H9 (cell line): ENCODE results near the gene UBE4B. TPM values are rescaled to one million over a fixed set of nuclear protein-coding genes. Genes with fewer than 3 reads are reported as not detected.
A peak's percentile ranks its signal among the peaks of the same experiment; 100 is the strongest.

Source experiments
- DNase-seq: peaks from one replicate; pipeline ENCODE4 v3.0.0-alpha.2; 2017
- H2AFZ ChIP-seq: one replicate; pipeline ENCODE4 v1.6.1; 2013; ENCODE audit warnings: mild to moderate bottlenecking, low read length, control low read depth, moderate library complexity
- H2AK5ac ChIP-seq: 2 replicates; pipeline ENCODE4 v1.6.1; 2013; ENCODE audit warnings: low read length, control low read depth, mixed read lengths; ENCODE audit not compliant: insufficient read length
- H2BK120ac ChIP-seq: one replicate; pipeline ENCODE4 v1.6.1; 2013; ENCODE audit warnings: low read depth, mild to moderate bottlenecking, low read length, control low read depth, inconsistent platforms; ENCODE audit not compliant: poor library complexity, severe bottlenecking
- H2BK12ac ChIP-seq: 2 replicates; pipeline ENCODE4 v1.6.1; 2013; ENCODE audit warnings: low read length, control low read depth, mixed read lengths, low read depth; ENCODE audit not compliant: insufficient read length
- H2BK15ac ChIP-seq: 2 replicates; pipeline ENCODE4 v1.6.1; 2013; ENCODE audit warnings: low read depth, low read length, control low read depth
- H2BK20ac ChIP-seq: one replicate; pipeline ENCODE4 v1.6.1; 2013; ENCODE audit warnings: low read depth, mild to moderate bottlenecking, low read length, control low read depth, inconsistent platforms; ENCODE audit not compliant: poor library complexity, severe bottlenecking
- H2BK5ac ChIP-seq: 2 replicates; pipeline ENCODE4 v1.6.1; 2013; ENCODE audit warnings: low read length, control low read depth, mixed read lengths; ENCODE audit not compliant: insufficient read length
- H3K14ac ChIP-seq: 2 replicates; pipeline ENCODE4 v1.6.1; 2013; ENCODE audit warnings: low read length, control low read depth; ENCODE audit not compliant: insufficient read depth
- H3K18ac ChIP-seq: 2 replicates; pipeline ENCODE4 v1.6.1; 2013; ENCODE audit warnings: low read depth, mild to moderate bottlenecking, mixed read lengths, low read length, control low read depth; ENCODE audit not compliant: insufficient read length
- H3K23ac ChIP-seq: 2 replicates; pipeline ENCODE4 v1.6.1; 2013; ENCODE audit warnings: low read length, control low read depth, mixed read lengths, low read depth; ENCODE audit not compliant: insufficient read length
- H3K23me2 ChIP-seq: 2 replicates; pipeline ENCODE4 v1.6.1; 2013; ENCODE audit warnings: low read depth, mild to moderate bottlenecking, mixed read lengths, low read length, control low read depth; ENCODE audit not compliant: insufficient read length, poor library complexity, severe bottlenecking
- H3K27ac ChIP-seq: 2 replicates; pipeline ENCODE4 v1.5.1; 2013; ENCODE audit warnings: low read length, control low read depth, mixed read lengths, low read depth; ENCODE audit not compliant: insufficient read length
- H3K27me3 ChIP-seq: 2 replicates; pipeline ENCODE4 v1.6.1; 2013; ENCODE audit warnings: low read length, control low read depth, inconsistent platforms; ENCODE audit not compliant: insufficient read depth
- H3K4ac ChIP-seq: 2 replicates; pipeline ENCODE4 v1.6.1; 2013; ENCODE audit warnings: low read depth, mild to moderate bottlenecking, control low read depth, inconsistent platforms, low read length, moderate library complexity
- H3K4me1 ChIP-seq: 2 replicates; pipeline ENCODE4 v1.6.1; 2013; ENCODE audit warnings: low read length, control low read depth, inconsistent platforms; ENCODE audit not compliant: insufficient read depth
- H3K4me2 ChIP-seq: 2 replicates; pipeline ENCODE4 v1.6.1; 2013; ENCODE audit warnings: low read length, control low read depth, mixed read lengths; ENCODE audit not compliant: insufficient read length, insufficient read depth
- H3K56ac ChIP-seq: 2 replicates; pipeline ENCODE4 v1.6.1; 2013; ENCODE audit warnings: low read depth, mild to moderate bottlenecking, mixed read lengths, low read length, control low read depth; ENCODE audit not compliant: insufficient read length
- H3K79me1 ChIP-seq: 2 replicates; pipeline ENCODE4 v1.6.1; 2013; ENCODE audit warnings: low read depth, mild to moderate bottlenecking, moderate library complexity, low read length, control low read depth, inconsistent platforms; ENCODE audit not compliant: insufficient read depth, poor library complexity, severe bottlenecking
- H3K79me2 ChIP-seq: 2 replicates; pipeline ENCODE4 v1.6.1; 2013; ENCODE audit warnings: low read length, control low read depth, inconsistent platforms; ENCODE audit not compliant: insufficient read depth
- H3K9ac ChIP-seq: 2 replicates; pipeline ENCODE4 v1.6.1; 2013; ENCODE audit warnings: low read length, control low read depth, mixed read lengths; ENCODE audit not compliant: insufficient read length; ENCODE audit errors: extremely low read depth
- H3K9me3 ChIP-seq: one replicate; pipeline ENCODE4 v1.6.1; 2013; ENCODE audit warnings: low read depth, low read length, inconsistent platforms; ENCODE audit not compliant: control insufficient read depth
- H3T11ph ChIP-seq: one replicate; pipeline ENCODE4 v1.6.1; 2013; ENCODE audit warnings: mild to moderate bottlenecking, low read length, control low read depth, inconsistent platforms
- H4K20me1 ChIP-seq: one replicate; pipeline ENCODE4 v1.6.1; 2013; ENCODE audit not compliant: control insufficient read depth, insufficient read length, insufficient read depth
- H4K5ac ChIP-seq: 2 replicates; pipeline ENCODE4 v1.6.1; 2013; ENCODE audit warnings: low read depth, mild to moderate bottlenecking, mixed read lengths, low read length, control low read depth; ENCODE audit not compliant: insufficient read length
- H4K8ac ChIP-seq: replicated peaks from 2 replicates; pipeline ENCODE4 v1.6.1; 2013; ENCODE audit warnings: low read length, control low read depth, mixed read lengths, low read depth; ENCODE audit not compliant: insufficient read length
- H4K91ac ChIP-seq: 2 replicates; pipeline ENCODE4 v1.6.1; 2013; ENCODE audit warnings: low read depth, mild to moderate bottlenecking, moderate library complexity, mixed read lengths, low read length, control low read depth; ENCODE audit not compliant: insufficient read length
- H3K27ac Mint-ChIP-seq, 3 experiments: 2 replicates in 2 of 3; 3 replicates in 1 of 3; pipeline ENCODE4 v1.8.0; 2020 to 2021; ENCODE audit warnings: mixed read lengths in 3 of 3, mild to moderate bottlenecking in 1 of 3, moderate library complexity in 1 of 3
- H3K27me3 Mint-ChIP-seq: 2 replicates; pipeline ENCODE4 v1.8.0; 2021; ENCODE audit warnings: low read depth, mild to moderate bottlenecking, moderate library complexity, mixed read lengths
- H3K36me3 Mint-ChIP-seq, 3 experiments: 2 replicates in 2 of 3; 3 replicates in 1 of 3; pipeline ENCODE4 v1.8.0; 2020 to 2021; ENCODE audit warnings: low read depth in 3 of 3, mixed read lengths in 3 of 3; ENCODE audit not compliant: insufficient read depth in 1 of 3
- H3K4me1 Mint-ChIP-seq, 2 experiments: 2 replicates each; pipeline ENCODE4 v1.8.0; 2020; ENCODE audit warnings: mixed read lengths in 2 of 2
- H3K4me3 Mint-ChIP-seq, 2 experiments: 2 replicates in 1 of 2; 3 replicates in 1 of 2; pipeline ENCODE4 v1.8.0; 2020 to 2021; ENCODE audit warnings: mild to moderate bottlenecking in 2 of 2, mixed read lengths in 2 of 2, moderate library complexity in 1 of 2
- H3K9me3 Mint-ChIP-seq, 2 experiments: 2 replicates in 1 of 2; 3 replicates in 1 of 2; pipeline ENCODE4 v1.8.0; 2020; ENCODE audit warnings: mild to moderate bottlenecking in 2 of 2, mixed read lengths in 2 of 2, moderate library complexity in 1 of 2
- CTCF ChIP-seq: fragments of 200-600 bp; sonication (generic); conservative IDR thresholded peaks from 3 replicates; pipeline ENCODE4 v1.8.0; 2021; ENCODE audit warnings: antibody characterized with exemption, mild to moderate bottlenecking
- WGBS: extraction: QIAGEN DNeasy Blood & Tissue Kit; methylation state at CpG from one replicate; pipeline ENCODE4 v1.1.7; 2013; ENCODE audit warnings: missing lambda C conversion rate, low lambda C conversion rate, mixed read lengths; ENCODE audit not compliant: insufficient read length; ENCODE audit errors: extremely low coverage; 5-methylcytosine and 5-hydroxymethylcytosine counted together
- total RNA-seq: library from RNA; stranded (reverse); gene quantifications from 2 replicates; pipeline ENCODE4 v1.2.1, GENCODE V29; 2021

UBE4B gene
- total RNA-seq, 1 experiment from 2014 or later = 67.6 TPM

DNA sequence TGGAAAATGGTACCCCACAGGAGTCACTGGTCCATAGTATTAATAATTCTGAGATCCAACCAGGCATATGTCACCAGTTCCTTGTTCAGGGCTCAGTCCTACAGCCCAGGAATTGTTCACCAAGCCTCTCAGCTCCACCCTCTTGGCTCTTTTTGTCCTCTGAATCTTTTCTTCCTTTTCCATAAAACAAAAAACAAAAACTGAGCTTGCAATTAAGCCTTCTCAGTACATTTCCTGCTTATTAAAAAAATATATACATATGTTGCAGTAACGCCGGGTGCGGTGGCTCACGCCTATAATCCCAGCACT is 154.2 kb downstream of the UBE4B start:
- Mint-ChIP-seq H3K27ac (peak overlapping the region in 1 of 3 experiments; percentile 44; a peak in 1 of 7 replicates), H3K27me3 (no peaks in the 10 kb centered on the region), H3K36me3 (no peaks in the 10 kb centered on the region), H3K4me1 (no peaks in the 10 kb centered on the region), H3K9me3 (peaks cover 4 to 8% of the 10 kb centered on the region in 2 experiments; a peak in 4 of 5 replicates), H3K4me3 (no peak overlapping the region)
- H3K23ac ChIP-seq = no peak overlapping the region
- H3K27ac ChIP-seq = no peak overlapping the region
- H2BK5ac ChIP-seq = no peak overlapping the region
- no peak overlapping the region for H4K91ac ChIP-seq
- no peak overlapping the region for H3T11ph ChIP-seq
- no peak overlapping the region for H4K8ac ChIP-seq
- H3K79me1 ChIP-seq = no peaks in the 10 kb centered on the region
- no CpG with 5 or more reads among the region's 4 CpGs for WGBS
- no peak for TF ChIP-seq CTCF
- H3K4ac ChIP-seq = no peak overlapping the region
- H3K27me3 ChIP-seq = no peaks in the 10 kb centered on the region
- H3K9ac ChIP-seq = no peak overlapping the region
- H3K18ac ChIP-seq = no peak overlapping the region
- no peaks in the 10 kb centered on the region for H3K9me3 ChIP-seq
- H3K79me2 ChIP-seq = no peaks in the 10 kb centered on the region
- no peak overlapping the region for H2BK12ac ChIP-seq
- H3K23me2 ChIP-seq = no peaks in the 10 kb centered on the region
- no peak overlapping the region for H2AFZ ChIP-seq
- no peak overlapping the region for H3K4me2 ChIP-seq
- H2BK15ac ChIP-seq = no peak overlapping the region
- no peak overlapping the region for H3K56ac ChIP-seq
- H4K20me1 ChIP-seq = no peaks in the 10 kb centered on the region
- no peak for DNase-seq
- H3K14ac ChIP-seq = no peak overlapping the region
- H2BK120ac ChIP-seq = no peak overlapping the region
- H2AK5ac ChIP-seq = no peak overlapping the region
- no peaks in the 10 kb centered on the region for H3K4me1 ChIP-seq
- H2BK20ac ChIP-seq = no peak overlapping the region
- no peak overlapping the region for H4K5ac ChIP-seq
